Endothelial cell of umbilical vein (primary cell): ENCODE data around the gene TAS2R8. TPM values are rescaled to one million over a fixed set of nuclear protein-coding genes. Genes with fewer than 3 reads are reported as not detected.

Experiments
- BruUV-seq: library from RNA; stranded (reverse); fragments of 400-500 nt; replicated peaks from 2 replicates; lab custom pipeline; 2021; lab: Mats Ljungman, UMichigan
- CTCF ChIA-PET: fragments of 300-600, 350-600 bp; sonication (Branson Sonifier 250); formaldehyde crosslinking; loops from one replicate; lab custom pipeline; 2021; ENCODE audit warnings: antibody characterized with exemption, inconsistent platforms; lab: Charles Lee
- POLR2A ChIA-PET: fragments of 300-600, 350-600 bp; sonication (Branson Sonifier 250); formaldehyde crosslinking; loops from one replicate; lab custom pipeline; 2021; ENCODE audit warnings: antibody characterized with exemption, inconsistent platforms; lab: Charles Lee
- DNase-seq: peaks from one replicate; pipeline ENCODE4 v3.0.0-alpha.2; 2011; ENCODE audit warnings: low read depth, low spot score
- FAIRE-seq: peaks from 2 replicates; lab custom pipeline; 2011; peaks lifted over from hg19 to GRCh38; lab: Jason Lieb, UNC
- H2AFZ ChIP-seq: 2 replicates; pipeline ENCODE4 v1.6.0; 2012; ENCODE audit warnings: low read depth, low read length, control low read depth, inconsistent platforms
- H3K27ac ChIP-seq: 2 replicates; pipeline ENCODE4 v1.5.1; 2011; ENCODE audit warnings: low read depth, mild to moderate bottlenecking, control low read depth, low read length, moderate library complexity; ENCODE audit not compliant: insufficient read depth
- H3K27me3 ChIP-seq, 2 experiments: 2 replicates each; pipeline versions ENCODE4 v1.6.0 to v1.6.1; 2011; ENCODE audit warnings: low read length in 2 of 2, mixed read lengths in 1 of 2; ENCODE audit not compliant: control insufficient read depth in 2 of 2, insufficient read depth in 2 of 2
- H3K36me3 ChIP-seq, 2 experiments: 2 replicates in 1 of 2; 3 replicates in 1 of 2; pipeline ENCODE4 v1.5.1; 2011; ENCODE audit warnings: low read length in 2 of 2, mild to moderate bottlenecking in 1 of 2, moderate library complexity in 1 of 2; ENCODE audit not compliant: control insufficient read depth in 2 of 2, insufficient read depth in 2 of 2; ENCODE audit errors: extremely low read depth in 1 of 2
- H3K4me1 ChIP-seq: 3 replicates; pipeline ENCODE4 v1.5.1; 2011; ENCODE audit warnings: mild to moderate bottlenecking, low read length; ENCODE audit not compliant: control insufficient read depth, insufficient read depth; ENCODE audit errors: extremely low read depth
- H3K4me2 ChIP-seq: 2 replicates; pipeline ENCODE4 v1.6.1; 2011; ENCODE audit warnings: low read length, control low read depth, mixed read lengths; ENCODE audit not compliant: insufficient read depth
- H3K4me3 ChIP-seq, 3 experiments: fragments of 200-600 bp in 1 of 3; sonication (generic), shearing (Covaris generic) in 1 of 3; replicated peaks in 1 of 3; 2 replicates each; pipeline ENCODE4 v1.5.1; 2011 to 2016; ENCODE audit warnings: control low read depth in 3 of 3, low read length in 3 of 3, mild to moderate bottlenecking in 2 of 3, inconsistent platforms in 1 of 3, low read depth in 1 of 3, moderate library complexity in 1 of 3; ENCODE audit not compliant: insufficient read depth in 1 of 3
- H3K79me2 ChIP-seq: 2 replicates; pipeline ENCODE4 v1.6.0; 2012; ENCODE audit warnings: low read length, inconsistent platforms; ENCODE audit not compliant: control insufficient read depth, insufficient read depth
- H3K9ac ChIP-seq: replicated peaks from 2 replicates; pipeline ENCODE3; 2011; ENCODE audit warnings: low read length, control low read depth; ENCODE audit not compliant: insufficient read depth; ENCODE audit errors: extremely low read depth
- H3K9me1 ChIP-seq: replicated peaks from 3 replicates; pipeline ENCODE4 v1.6.0; 2011; ENCODE audit warnings: mild to moderate bottlenecking, low read length; ENCODE audit not compliant: control insufficient read depth, insufficient read depth; ENCODE audit errors: extremely low read depth
- H3K9me3 ChIP-seq: replicated peaks from 2 replicates; pipeline ENCODE4 v1.5.1; 2012; ENCODE audit warnings: low read length, inconsistent platforms; ENCODE audit not compliant: control insufficient read depth, insufficient read depth
- H4K20me1 ChIP-seq: replicated peaks from 2 replicates; pipeline ENCODE3; 2011; ENCODE audit warnings: mild to moderate bottlenecking, low read length; ENCODE audit not compliant: control insufficient read depth, insufficient read depth; ENCODE audit errors: extremely low read depth
- CTCF ChIP-seq, 2 donors: IDR thresholded peaks; 1 replicate in 1 of 2; 2 replicates in 1 of 2; pipeline ENCODE4 v1.5.1; 2011; ENCODE audit warnings: low read length in 2 of 2, mild to moderate bottlenecking in 2 of 2, moderate library complexity in 2 of 2, control low read depth in 1 of 2, inconsistent platforms in 1 of 2, low read depth in 1 of 2; ENCODE audit not compliant: insufficient read depth in 1 of 2; ENCODE audit errors: extremely low read depth in 1 of 2
- EZH2 ChIP-seq: IDR thresholded peaks from 2 replicates; pipeline ENCODE4 v1.6.1; 2012; ENCODE audit warnings: borderline replicate concordance, low read depth, mild to moderate bottlenecking, moderate library complexity, low read length, inconsistent platforms; ENCODE audit not compliant: severe bottlenecking
- FOS ChIP-seq: IDR thresholded peaks from 2 replicates; pipeline ENCODE4 v1.6.1; 2011; ENCODE audit warnings: mild to moderate bottlenecking, low read length, moderate library complexity, borderline replicate concordance; ENCODE audit not compliant: insufficient read depth
- GATA2 ChIP-seq: IDR thresholded peaks from 2 replicates; pipeline ENCODE4 v1.7.0; 2011; ENCODE audit warnings: low read depth, mild to moderate bottlenecking, moderate library complexity, mixed read lengths, low read length; ENCODE audit not compliant: insufficient read length, insufficient read depth
- JUN ChIP-seq: IDR thresholded peaks from 2 replicates; pipeline ENCODE4 v1.6.1; 2011; ENCODE audit warnings: borderline replicate concordance, low read depth; ENCODE audit not compliant: insufficient read length, insufficient read depth
- MAX ChIP-seq: IDR thresholded peaks from 2 replicates; pipeline ENCODE4 v1.6.1; 2011; ENCODE audit not compliant: insufficient read depth, insufficient read length
- MYC ChIP-seq: IDR thresholded peaks from one replicate; pipeline ENCODE4 v1.6.1; 2011; ENCODE audit warnings: mild to moderate bottlenecking, low read depth, low read length
- POLR2A ChIP-seq: IDR thresholded peaks from 2 replicates; pipeline ENCODE4 v1.6.1; 2012; ENCODE audit warnings: low read depth, mild to moderate bottlenecking, control low read depth, low read length
- POLR2AphosphoS5 ChIP-seq: IDR thresholded peaks from 2 replicates; pipeline ENCODE4 v1.6.1; 2012; ENCODE audit warnings: low read depth, mild to moderate bottlenecking, control low read depth, low read length, moderate library complexity; ENCODE audit not compliant: insufficient read depth
- dilution Hi-C: fragments of 300-500 bp; cut with MboI; formaldehyde crosslinking; loops from one replicate; pipeline ENCODE4 v1.15.0; 2019; ENCODE audit warnings: low sequenced_read_pairs; ENCODE audit not compliant: extremely low pct_ligation_motif_present
- intact Hi-C: fragments of 100-400 bp; cut with micrococcal nuclease; formaldehyde crosslinking; loops from one replicate; pipeline ENCODE4 v1.10.0; 2022
- polyA plus RNA-seq, 4 experiments: library from polyadenylated mRNA; depleted of rRNA in 3 of 4; stranded (reverse) in 3 of 4; unstranded in 1 of 4; fragments of >200 nt; gene quantifications; 2 replicates each; pipeline versions ENCODE4 v1.2.1 to v1.2.3, GENCODE V29; 2011 to 2012; ENCODE audit warnings: missing spikeins in 1 of 4
- total RNA-seq: library from RNA; stranded (reverse); gene quantifications from 2 replicates; pipeline ENCODE4 v1.2.3, GENCODE V29; 2021

The TAS2R8 gene
- total and polyA plus RNA-seq, 2 donors (not counting 3 experiments of a cell fraction or from before 2014, with no cell fraction given) = not detected

GRCh38 chr12:10771132-10771733 lies 35.9 kb downstream of the TAS2R8 start:
- dilution Hi-C loops = no loop called here
- no peak for TF ChIP-seq POLR2A
- TF ChIP-seq CTCF (IDR thresholded peaks at IDR 0.05; ENCODE audit: extremely low read depth in 1 of 2, insufficient read depth in 1 of 2, low read depth in 1 of 2, low read length in 2 of 2) = peak; percentile 35 to 46
- H3K36me3 ChIP-seq = no peaks in the 10 kb centered on the region
- peak; percentile 65 for FAIRE-seq
- peaks cover 49 to 79% of the 10 kb centered on the region in 2 experiments for H3K27me3 ChIP-seq
- ChIA-PET CTCF (interaction anchor here (0.6 to 18.4 kb wide), 40 partner anchors 9 to 1556 kb away, joined by 3 to 392 read pairs (median 4); partner anchors contain the start of gene SMIM10L1), POLR2A (no interaction called here)
- no peaks in the 10 kb centered on the region for H4K20me1 ChIP-seq
- no TSS peak for BruUV-seq
- H2AFZ ChIP-seq = no peak overlapping the region
- H3K9ac ChIP-seq = no peak overlapping the region
- peak; percentile 69 for DNase-seq
- no peaks in the 10 kb centered on the region for H3K79me2 ChIP-seq
- H3K9me1 ChIP-seq = no peaks in the 10 kb centered on the region
- no peak overlapping the region for H3K27ac ChIP-seq
- no peak overlapping the region for H3K4me3 ChIP-seq
- H3K4me2 ChIP-seq = no peak overlapping the region
- no peaks in the 10 kb centered on the region for H3K9me3 ChIP-seq
- H3K4me1 ChIP-seq = no peaks in the 10 kb centered on the region
- intact Hi-C loops = loop anchor here (1.0 kb wide), 3 partner anchors 428 to 715 kb away; no protein-coding TSS in a partner anchor

GRCh38 chr12:10759657-10760056 lies 47.4 kb downstream of the TAS2R8 start:
- intact Hi-C loops = no loop called here
- H3K9ac ChIP-seq = no peak overlapping the region
- H2AFZ ChIP-seq = no peak overlapping the region
- H3K4me3 ChIP-seq = no peak overlapping the region
- BruUV-seq = no TSS peak
- ChIA-PET POLR2A (no interaction called here), CTCF (interaction anchor here (1.1 to 2.7 kb wide), 3 partner anchors 10 to 440 kb away, joined by 5 to 10 read pairs (median 10); no protein-coding TSS in a partner anchor)
- no peaks in the 10 kb centered on the region for H4K20me1 ChIP-seq
- H3K9me1 ChIP-seq = no peaks in the 10 kb centered on the region
- no peak for TF ChIP-seq POLR2AphosphoS5
- no peak for TF ChIP-seq JUN
- TF ChIP-seq MAX = no peak
- TF ChIP-seq MYC = no peak
- TF ChIP-seq GATA2 = no peak
- TF ChIP-seq POLR2A = no peak
- TF ChIP-seq EZH2 = no peak
- TF ChIP-seq FOS = no peak
- no peak for TF ChIP-seq CTCF (IDR thresholded peaks at IDR 0.05; ENCODE audit: extremely low read depth in 1 of 2, insufficient read depth in 1 of 2, low read depth in 1 of 2, low read length in 2 of 2)
- FAIRE-seq (no peak), DNase-seq (no peak)
- H3K4me2 ChIP-seq = no peak overlapping the region
- no peaks in the 10 kb centered on the region for H3K4me1 ChIP-seq
- H3K27me3 ChIP-seq = peaks cover 7 to 48% of the 10 kb centered on the region in 2 experiments
- no peaks in the 10 kb centered on the region for H3K9me3 ChIP-seq
- no peak overlapping the region for H3K27ac ChIP-seq
- H3K36me3 ChIP-seq = no peaks in the 10 kb centered on the region
- dilution Hi-C loops = no loop called here
- no peaks in the 10 kb centered on the region for H3K79me2 ChIP-seq
